IMR-90 (cell line): ENCODE results near the gene MPZL1. TPM values are rescaled to one million over a fixed set of nuclear protein-coding genes. Genes with fewer than 3 reads are reported as not detected.

Source experiments
- ATAC-seq: fragments of 200-7000 bp; cut with Tn5 transposase; 2 replicates; pipeline ENCODE4 v1.9.1; 2020; ENCODE audit warnings: low read depth, mild to moderate bottlenecking, moderate library complexity
- BruUV-seq: library from RNA; stranded (reverse); fragments of 400-500 nt; replicated peaks from 2 replicates; lab custom pipeline; 2021; lab: Mats Ljungman, UMichigan
- CTCF ChIA-PET: fragments of 300-600 bp; formaldehyde crosslinking; extraction: SDS; loops from one replicate; lab custom pipeline; 2021; ENCODE audit warnings: antibody characterized with exemption; lab: Yijun Ruan, JAX
- POLR2A ChIA-PET: fragments of 300-600 bp; sonication (Branson Sonifier 250); formaldehyde crosslinking; loops from one replicate; lab custom pipeline; 2022; ENCODE audit warnings: antibody characterized with exemption; ENCODE audit not compliant: unreplicated experiment; lab: Charles Lee
- DNase-seq: peaks from one replicate; pipeline ENCODE4 v3.0.0; 2013
- H2AFZ ChIP-seq: replicated peaks from 2 replicates; pipeline ENCODE3; 2013; ENCODE audit warnings: low read length, mild to moderate bottlenecking; ENCODE audit not compliant: poor library complexity
- H2AK5ac ChIP-seq: 2 replicates; pipeline ENCODE4 v1.6.1; 2013; ENCODE audit warnings: low read depth, low read length, inconsistent platforms
- H2AK9ac ChIP-seq: replicated peaks from 2 replicates; pipeline ENCODE3; 2013; ENCODE audit warnings: mild to moderate bottlenecking, low read depth, low read length, moderate library complexity; ENCODE audit not compliant: poor library complexity
- H2BK120ac ChIP-seq: 2 replicates; pipeline ENCODE4 v1.6.1; 2013; ENCODE audit warnings: low read depth, low read length, inconsistent platforms
- H2BK15ac ChIP-seq: 3 replicates; pipeline ENCODE4 v1.6.1; 2013; ENCODE audit warnings: low read depth, low read length, inconsistent platforms
- H2BK20ac ChIP-seq: 2 replicates; pipeline ENCODE4 v1.6.1; 2013; ENCODE audit warnings: low read depth, mild to moderate bottlenecking, inconsistent platforms, low read length, moderate library complexity
- H2BK5ac ChIP-seq: 2 replicates; pipeline ENCODE4 v1.6.1; 2013; ENCODE audit warnings: mild to moderate bottlenecking, low read depth, low read length, inconsistent platforms; ENCODE audit not compliant: poor library complexity, severe bottlenecking
- H3K14ac ChIP-seq: replicated peaks from 2 replicates; pipeline ENCODE4 v1.6.1; 2013; ENCODE audit warnings: low read depth, low read length, inconsistent platforms
- H3K18ac ChIP-seq: 2 replicates; pipeline ENCODE4 v1.6.1; 2013; ENCODE audit warnings: low read depth, low read length, control low read depth
- H3K23ac ChIP-seq: 2 replicates; pipeline ENCODE4 v1.6.1; 2013; ENCODE audit warnings: low read depth, low read length, inconsistent platforms
- H3K27ac ChIP-seq: 2 replicates; pipeline ENCODE4 v1.5.1; 2013; ENCODE audit warnings: mild to moderate bottlenecking, control low read depth, low read length; ENCODE audit not compliant: insufficient read depth
- H3K27me3 ChIP-seq: 2 replicates; pipeline ENCODE4 v1.6.1; 2013; ENCODE audit warnings: low read length; ENCODE audit not compliant: control insufficient read depth, insufficient read depth
- H3K36me3 ChIP-seq: 2 replicates; pipeline ENCODE4 v1.6.1; 2013; ENCODE audit warnings: low read length, mixed read lengths; ENCODE audit not compliant: control insufficient read depth, insufficient read depth
- H3K4ac ChIP-seq: 2 replicates; pipeline ENCODE4 v1.6.1; 2013; ENCODE audit warnings: low read depth, low read length, inconsistent platforms
- H3K4me1 ChIP-seq: 2 replicates; pipeline ENCODE4 v1.6.1; 2013; ENCODE audit warnings: low read length, mixed read lengths; ENCODE audit not compliant: control insufficient read depth, insufficient read depth
- H3K4me2 ChIP-seq: 2 replicates; pipeline ENCODE4 v1.6.1; 2013; ENCODE audit warnings: low read depth, mild to moderate bottlenecking, control low read depth, low read length, moderate library complexity
- H3K4me3 ChIP-seq: 2 replicates; pipeline ENCODE4 v1.5.1; 2013; ENCODE audit warnings: low read depth, mild to moderate bottlenecking, control low read depth, low read length, moderate library complexity; ENCODE audit not compliant: insufficient read depth
- H3K56ac ChIP-seq: 2 replicates; pipeline ENCODE4 v1.6.1; 2013; ENCODE audit warnings: low read length, inconsistent platforms; ENCODE audit not compliant: insufficient read depth; ENCODE audit errors: extremely low read depth
- H3K79me1 ChIP-seq, 2 experiments: 2 replicates each; pipeline ENCODE4 v1.6.1; 2013; ENCODE audit warnings: low read length in 2 of 2, inconsistent platforms in 1 of 2, low read depth in 1 of 2
- H3K9ac ChIP-seq: 2 replicates; pipeline ENCODE4 v1.6.1; 2013; ENCODE audit warnings: low read depth, low read length, control low read depth
- H3K9me1 ChIP-seq: 2 replicates; pipeline ENCODE4 v1.6.1; 2013; ENCODE audit warnings: low read length, inconsistent platforms; ENCODE audit not compliant: insufficient read depth
- H3K9me3 ChIP-seq: 2 replicates; pipeline ENCODE4 v1.6.1; 2013; ENCODE audit warnings: low read length; ENCODE audit not compliant: control insufficient read depth, insufficient read depth
- H4K20me1 ChIP-seq: 2 replicates; pipeline ENCODE4 v1.6.1; 2013; ENCODE audit warnings: low read length, inconsistent platforms; ENCODE audit not compliant: insufficient read depth
- H4K5ac ChIP-seq: 2 replicates; pipeline ENCODE4 v1.6.1; 2013; ENCODE audit warnings: mild to moderate bottlenecking, low read depth, low read length, control low read depth
- H4K8ac ChIP-seq, 2 experiments: 2 replicates each; pipeline ENCODE4 v1.6.1; 2013; ENCODE audit warnings: low read depth in 2 of 2, low read length in 2 of 2, control low read depth in 1 of 2, inconsistent platforms in 1 of 2
- H4K91ac ChIP-seq: 2 replicates; pipeline ENCODE4 v1.6.1; 2013; ENCODE audit warnings: low read depth, low read length, inconsistent platforms; ENCODE audit not compliant: insufficient read depth
- BHLHE40 ChIP-seq: fragments of 150-350 bp; IDR thresholded peaks from 2 replicates; pipeline ENCODE4 v1.6.1; 2016; ENCODE audit warnings: mild to moderate bottlenecking, low read depth, low read length
- CHD1 ChIP-seq: IDR thresholded peaks from 2 replicates; pipeline ENCODE4 v1.6.1; 2012; ENCODE audit warnings: low read depth, low read length, improper control_type of control experiment
- MAFK ChIP-seq: IDR thresholded peaks from 2 replicates; pipeline ENCODE4 v1.6.1; 2012; ENCODE audit warnings: low read depth, low read length, improper control_type of control experiment
- MAZ ChIP-seq: IDR thresholded peaks from 2 replicates; pipeline ENCODE4 v1.6.1; 2012; ENCODE audit warnings: low read depth, mild to moderate bottlenecking, low read length, improper control_type of control experiment, moderate library complexity, borderline replicate concordance
- NFE2L2 ChIP-seq: fragments of 150-350 bp; IDR thresholded peaks from 2 replicates; pipeline ENCODE4 v1.6.1; 2016; ENCODE audit warnings: low read depth, mild to moderate bottlenecking, low read length
- RAD21 ChIP-seq: IDR thresholded peaks from 2 replicates; pipeline ENCODE4 v1.6.1; 2012; ENCODE audit warnings: low read length, improper control_type of control experiment
- RCOR1 ChIP-seq: IDR thresholded peaks from 2 replicates; pipeline ENCODE4 v1.6.1; 2012; ENCODE audit warnings: mild to moderate bottlenecking, low read length, improper control_type of control experiment; ENCODE audit not compliant: insufficient replicate concordance
- RFX5 ChIP-seq: IDR thresholded peaks from 2 replicates; pipeline ENCODE4 v1.8.0; 2012; ENCODE audit warnings: low read depth, mild to moderate bottlenecking, low read length, moderate library complexity
- SMC3 ChIP-seq: fragments of 150-350 bp; IDR thresholded peaks from 2 replicates; pipeline ENCODE4 v1.6.1; 2016; ENCODE audit warnings: low read depth, mild to moderate bottlenecking, antibody characterized with exemption, low read length, moderate library complexity
- WGBS, 2 experiments: methylation state at CpG; one replicate each; pipeline versions ENCODE4 v1.1.5 to v1.1.7; 2013; ENCODE audit warnings: missing lambda C conversion rate in 2 of 2; ENCODE audit not compliant: insufficient read length in 1 of 2; ENCODE audit errors: extremely low coverage in 2 of 2; 5-methylcytosine and 5-hydroxymethylcytosine counted together
- dilution Hi-C: fragments of 300-500 bp; cut with HindIII; formaldehyde crosslinking; loops from one replicate; pipeline ENCODE4 v1.14.3; 2018; ENCODE audit warnings: low sequenced_read_pairs; ENCODE audit not compliant: unreplicated experiment
- in situ Hi-C: fragments of 300-500 bp; cut with MboI; formaldehyde crosslinking; loops from 3 replicates; pipeline ENCODE4 v1.14.3; 2019; ENCODE audit warnings: low sequenced_read_pairs, inconsistent platforms, mixed read lengths
- intact Hi-C: fragments of 100-400 bp; cut with micrococcal nuclease; formaldehyde crosslinking; loops from 2 replicates; pipeline ENCODE4 v1.10.0; 2022
- polyA plus RNA-seq, 3 experiments: library from polyadenylated mRNA; depleted of rRNA; stranded (reverse); fragments of >200 nt; gene quantifications; 2 replicates each; pipeline ENCODE4 v1.2.3, GENCODE V29; 2012; ENCODE audit warnings: low replicate concordance in 1 of 3
- total RNA-seq: library from RNA; depleted of rRNA; stranded (reverse); fragments of >200 nt; gene quantifications from 2 replicates; pipeline ENCODE4 v1.2.3, GENCODE V29; 2012
- TF ChIP-seq, protein P1 (sequence below): fragments of 150-350 bp; IDR thresholded peaks from 2 replicates; pipeline ENCODE4 v1.6.1; 2017; ENCODE audit warnings: mild to moderate bottlenecking, antibody characterized with exemption, low read length, low read depth
- TF ChIP-seq, protein P2 (sequence below): fragments of 150-350 bp; IDR thresholded peaks from 2 replicates; pipeline ENCODE4 v1.6.1; 2016; ENCODE audit warnings: low read depth, mild to moderate bottlenecking, low read length, moderate library complexity, borderline replicate concordance

MPZL1 gene
- total and polyA plus RNA-seq, 2 of the 4 experiments (the other 2 are of a cell fraction) = 55.3 to 87.3 TPM

DNA sequence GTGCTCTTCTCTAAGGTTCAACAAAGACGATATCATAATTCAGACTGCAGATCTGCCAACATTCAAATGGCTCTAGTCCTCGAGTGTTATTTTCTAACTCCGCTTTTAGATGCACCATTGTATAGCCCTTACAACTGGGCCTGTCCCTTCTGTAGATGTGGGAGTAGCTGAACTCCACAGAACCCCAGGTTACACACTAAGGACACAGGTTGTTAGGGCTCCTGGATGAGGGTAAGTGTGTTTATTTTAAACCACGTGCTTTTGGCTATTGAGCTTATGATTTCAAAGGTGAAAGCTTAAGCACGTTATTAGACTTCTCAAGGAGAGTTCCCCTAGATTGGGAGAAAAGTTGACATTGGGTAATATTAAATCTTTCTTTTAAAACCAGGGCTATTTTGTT lies 64.7 kb downstream of the MPZL1 start:
- peaks cover 29% of the 10 kb centered on the region for H3K36me3 ChIP-seq
- CTCF ChIA-PET = interaction anchor here (1.2 to 1.7 kb wide), 3 partner anchors 9 to 11 kb away, joined by 3 to 4 read pairs (median 3); no protein-coding TSS in a partner anchor
- ATAC-seq = no peak

More for the DNA sequence above, 64.7 kb downstream of the MPZL1 start:
- no peak for TF ChIP-seq NFE2L2
- TF ChIP-seq MAFK = no peak
- no peak for TF ChIP-seq RAD21
- TF ChIP-seq CHD1 = no peak
- no peak for TF ChIP-seq RCOR1
- no peak for TF ChIP-seq RFX5
- no peak for TF ChIP-seq MAZ
- TF ChIP-seq, protein P1, sequence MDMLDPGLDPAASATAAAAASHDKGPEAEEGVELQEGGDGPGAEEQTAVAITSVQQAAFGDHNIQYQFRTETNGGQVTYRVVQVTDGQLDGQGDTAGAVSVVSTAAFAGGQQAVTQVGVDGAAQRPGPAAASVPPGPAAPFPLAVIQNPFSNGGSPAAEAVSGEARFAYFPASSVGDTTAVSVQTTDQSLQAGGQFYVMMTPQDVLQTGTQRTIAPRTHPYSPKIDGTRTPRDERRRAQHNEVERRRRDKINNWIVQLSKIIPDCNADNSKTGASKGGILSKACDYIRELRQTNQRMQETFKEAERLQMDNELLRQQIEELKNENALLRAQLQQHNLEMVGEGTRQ = no peak
- TF ChIP-seq SMC3 = no peak
- TF ChIP-seq, protein P2, sequence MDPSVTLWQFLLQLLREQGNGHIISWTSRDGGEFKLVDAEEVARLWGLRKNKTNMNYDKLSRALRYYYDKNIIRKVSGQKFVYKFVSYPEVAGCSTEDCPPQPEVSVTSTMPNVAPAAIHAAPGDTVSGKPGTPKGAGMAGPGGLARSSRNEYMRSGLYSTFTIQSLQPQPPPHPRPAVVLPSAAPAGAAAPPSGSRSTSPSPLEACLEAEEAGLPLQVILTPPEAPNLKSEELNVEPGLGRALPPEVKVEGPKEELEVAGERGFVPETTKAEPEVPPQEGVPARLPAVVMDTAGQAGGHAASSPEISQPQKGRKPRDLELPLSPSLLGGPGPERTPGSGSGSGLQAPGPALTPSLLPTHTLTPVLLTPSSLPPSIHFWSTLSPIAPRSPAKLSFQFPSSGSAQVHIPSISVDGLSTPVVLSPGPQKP = no peak
- no peak for TF ChIP-seq BHLHE40
- H4K20me1 ChIP-seq = peaks cover 10% of the 10 kb centered on the region; the same call in 1 of the 2 replicates
- BruUV-seq = no TSS peak
- no peak overlapping the region for H2BK5ac ChIP-seq
- no peak overlapping the region for H3K9ac ChIP-seq
- H3K14ac ChIP-seq = no peak overlapping the region
- no peak overlapping the region for H3K23ac ChIP-seq
- H2AK9ac ChIP-seq = no peak overlapping the region
- H3K56ac ChIP-seq = no peak overlapping the region
- no peak overlapping the region for H3K4ac ChIP-seq
- no peak overlapping the region for H4K5ac ChIP-seq
- peaks cover 14% of the 10 kb centered on the region for H3K9me1 ChIP-seq
- H4K8ac ChIP-seq = no peak overlapping the region
- POLR2A ChIA-PET = no interaction called here
- no peak for DNase-seq
- H2AK5ac ChIP-seq = no peak overlapping the region
- no peak overlapping the region for H3K27ac ChIP-seq
- H2BK15ac ChIP-seq = no peak overlapping the region
- no peak overlapping the region for H2BK120ac ChIP-seq
- H4K91ac ChIP-seq = no peak overlapping the region
- intact Hi-C loops (no loop called here), in situ Hi-C loops (no loop called here), dilution Hi-C loops (no loop called here)
- H3K9me3 ChIP-seq = no peaks in the 10 kb centered on the region
- WGBS, 2 experiments = 93% methylated on average over 2 of the region's 5 CpGs; no CpG with 5 or more reads in 1 of the 2 experiments
- no peaks in the 10 kb centered on the region for H3K27me3 ChIP-seq
- no peak overlapping the region for H3K18ac ChIP-seq
- no peak overlapping the region for H2BK20ac ChIP-seq
- no peak overlapping the region for H2AFZ ChIP-seq
- peaks cover 7% of the 10 kb centered on the region for H3K4me1 ChIP-seq
- H3K4me2 ChIP-seq = no peak overlapping the region
- no peak overlapping the region for H3K4me3 ChIP-seq
- peaks cover 20 to 37% of the 10 kb centered on the region in 2 experiments for H3K79me1 ChIP-seq
